ENCODE data around the gene COL23A1.

The COL23A1 gene

DNA sequence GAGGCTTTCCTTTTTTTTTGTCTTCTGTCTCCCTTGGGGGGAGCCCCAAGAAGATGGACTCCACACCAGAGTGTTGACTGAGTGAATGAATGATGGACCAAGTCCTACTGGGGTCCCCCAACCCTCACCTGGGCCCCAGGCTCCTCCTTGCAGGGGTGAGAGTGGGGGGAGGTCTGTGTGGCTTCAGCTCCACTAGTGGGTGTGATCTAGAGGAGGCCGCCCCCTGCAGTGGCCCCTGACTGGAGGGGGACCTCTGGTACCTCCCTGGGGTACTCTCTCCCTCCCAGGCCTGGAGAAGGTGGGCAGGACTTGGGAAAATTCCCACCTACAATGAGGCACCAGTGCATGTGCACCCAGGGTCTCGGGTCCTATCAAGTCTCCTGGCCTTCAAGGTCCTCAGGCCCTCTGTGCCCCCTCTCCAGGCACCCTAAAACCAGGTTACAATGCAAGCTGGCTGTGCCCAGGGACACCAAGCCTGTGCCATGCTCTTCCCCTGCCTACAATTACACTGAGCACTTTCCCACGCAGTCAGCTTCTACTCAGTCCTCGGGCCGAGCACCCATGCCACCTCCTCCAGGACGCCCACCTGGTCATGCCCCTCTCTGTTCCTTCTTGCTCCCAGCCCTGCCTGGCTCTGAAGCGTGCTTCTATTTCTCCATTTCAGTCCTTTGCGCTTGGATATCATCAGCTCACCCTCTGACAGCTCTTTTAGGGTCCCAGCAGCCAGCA lies 240.4 kb downstream of the COL23A1 start:
- DNase-seq = no peak

DNA sequence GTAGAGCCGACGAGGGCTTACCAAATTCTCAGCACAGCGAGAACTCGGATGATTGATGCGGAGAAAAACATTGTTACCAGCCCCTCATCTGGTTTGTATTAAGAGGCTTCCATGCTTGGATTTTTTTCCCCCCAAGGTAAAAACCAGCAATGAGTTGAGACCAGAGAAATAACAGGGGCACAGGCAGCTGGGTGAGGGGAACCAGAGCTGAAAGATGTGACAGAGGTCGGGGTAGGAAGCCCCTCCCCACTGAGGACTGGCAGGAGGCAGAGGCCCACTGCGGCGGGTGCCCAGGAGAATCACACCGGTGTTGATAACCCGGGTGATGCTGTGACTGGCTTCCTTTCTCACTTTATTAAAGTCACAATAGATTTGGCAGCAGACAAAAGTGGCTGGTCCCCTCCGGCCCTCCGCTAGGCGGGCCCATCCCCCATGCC lies 241.1 kb downstream of the COL23A1 start:
- DNase-seq = no peak

DNA sequence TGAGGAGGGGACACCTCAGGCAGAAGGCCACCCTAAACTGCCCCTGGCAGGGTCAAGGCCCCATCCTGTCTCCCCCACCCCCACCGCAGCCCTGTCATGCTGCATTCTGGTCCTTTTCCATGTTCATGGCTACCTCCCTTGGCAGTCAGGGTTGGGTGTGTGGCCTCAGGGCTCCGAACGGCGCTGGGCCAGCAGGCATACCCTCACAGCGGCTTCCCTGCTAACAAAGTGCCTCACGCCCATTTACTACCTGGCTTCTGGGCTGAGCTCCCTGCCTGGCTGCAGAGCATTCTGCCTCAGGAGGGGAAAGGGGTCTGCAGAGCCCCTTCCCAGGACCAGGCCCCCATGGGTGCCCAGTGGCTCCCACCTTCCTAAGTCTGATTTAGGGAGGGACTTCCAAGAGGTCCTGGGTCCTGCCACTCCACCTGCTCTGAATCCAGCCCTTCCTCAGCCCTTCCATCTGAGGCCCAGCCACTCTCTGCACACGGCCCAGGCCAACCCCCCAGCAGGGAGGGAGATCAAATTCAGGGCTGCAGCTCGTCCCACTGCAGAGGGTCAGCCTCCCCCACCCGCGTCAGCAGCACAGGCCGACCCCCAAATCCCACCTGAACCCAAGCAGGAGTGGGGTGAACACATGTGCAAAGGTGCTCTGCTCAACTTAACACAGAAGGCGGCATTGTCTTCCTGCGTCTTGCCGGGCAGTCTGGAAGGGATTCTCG lies 241.7 kb downstream of the COL23A1 start:
- DNase-seq = no peak

DNA sequence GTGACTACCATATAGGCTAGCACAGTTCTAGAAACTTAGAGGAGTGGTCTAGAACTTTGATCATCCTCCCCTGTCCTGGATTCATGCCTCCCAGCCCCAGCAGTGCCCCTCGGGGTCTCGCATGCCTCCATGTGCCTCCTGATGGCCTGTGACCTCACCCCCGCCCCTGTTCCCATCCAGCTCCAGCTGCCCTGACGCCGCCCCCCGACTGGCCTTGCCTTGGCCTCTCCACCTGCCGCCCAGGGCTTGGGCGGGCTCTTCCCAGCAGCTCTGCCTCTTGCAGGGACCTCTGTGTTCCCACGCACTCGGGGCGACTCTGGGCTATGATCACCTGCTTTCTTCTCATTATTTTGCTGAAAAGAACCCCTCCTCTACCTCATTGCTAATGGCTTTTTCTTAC lies 242.2 kb downstream of the COL23A1 start:
- DNase-seq = no peak

DNA sequence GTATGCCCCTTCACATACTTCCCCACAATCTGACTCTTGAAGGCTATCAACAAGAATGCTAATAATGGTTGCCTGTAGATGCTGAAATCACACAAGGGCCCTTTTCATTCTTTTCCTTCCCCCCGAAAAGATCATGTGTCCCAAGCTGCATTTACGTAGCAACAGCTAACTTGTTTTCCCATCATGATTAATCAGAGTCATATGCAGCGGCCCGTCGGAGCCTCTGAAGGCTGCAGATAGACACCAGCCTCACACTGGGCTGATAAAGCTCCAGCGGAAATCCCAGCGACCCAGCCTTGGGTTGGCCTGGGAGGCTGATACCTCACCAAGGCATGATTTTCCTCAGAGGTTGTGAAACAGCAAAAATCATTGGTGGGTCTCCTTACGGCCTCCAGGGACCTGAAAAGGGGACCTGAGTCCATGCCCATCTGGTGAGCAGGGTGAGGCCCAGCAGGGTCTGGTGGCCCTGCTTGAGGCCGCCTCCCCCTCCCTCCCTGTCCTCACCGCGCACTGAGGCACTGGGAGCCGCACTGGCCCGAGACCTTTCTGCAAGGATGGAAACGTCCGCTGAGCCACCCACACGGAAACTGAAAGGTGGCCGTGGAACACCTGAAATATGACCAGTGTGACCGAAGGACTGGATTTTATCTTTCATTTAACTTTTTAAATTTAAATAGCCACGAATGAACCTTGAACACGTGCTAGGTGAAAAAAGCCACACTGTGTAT lies 243.4 kb downstream of the COL23A1 start:
- no peak for DNase-seq

DNA sequence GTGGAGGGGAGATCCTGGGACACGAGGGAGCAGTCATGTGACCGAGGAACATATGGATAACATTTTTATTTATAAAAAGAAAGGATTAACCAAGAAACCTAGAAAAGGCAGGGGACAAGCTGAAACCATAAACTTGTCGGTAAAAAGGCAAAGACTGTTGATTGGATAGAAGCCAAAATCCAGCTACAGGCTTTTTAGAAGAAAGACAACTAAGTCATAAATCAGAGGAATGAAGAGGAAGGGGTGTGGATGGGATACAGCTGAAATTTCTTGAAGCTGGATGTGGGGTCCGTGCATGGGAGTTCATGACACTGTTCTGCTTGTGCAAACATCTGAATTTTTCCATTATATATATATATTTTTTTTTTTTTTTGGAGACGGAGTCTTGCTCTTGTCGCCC lies 246.9 kb downstream of the COL23A1 start:
- DNase-seq = no peak

DNA sequence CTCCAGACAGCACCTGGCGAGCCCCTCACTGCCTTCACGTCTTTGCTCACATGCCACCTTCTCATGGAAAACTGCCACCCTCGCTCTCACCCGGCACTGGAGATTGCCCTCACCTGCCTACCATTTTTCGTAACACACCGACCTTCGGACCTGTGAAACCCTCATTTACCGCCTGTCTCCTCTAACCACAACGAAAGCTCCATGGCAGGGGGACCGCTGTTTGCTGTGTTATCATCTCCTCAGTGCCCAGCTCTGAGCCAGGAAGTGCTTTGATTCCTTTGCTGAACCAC lies 248.4 kb downstream of the COL23A1 start:
- DNase-seq = no peak

DNA sequence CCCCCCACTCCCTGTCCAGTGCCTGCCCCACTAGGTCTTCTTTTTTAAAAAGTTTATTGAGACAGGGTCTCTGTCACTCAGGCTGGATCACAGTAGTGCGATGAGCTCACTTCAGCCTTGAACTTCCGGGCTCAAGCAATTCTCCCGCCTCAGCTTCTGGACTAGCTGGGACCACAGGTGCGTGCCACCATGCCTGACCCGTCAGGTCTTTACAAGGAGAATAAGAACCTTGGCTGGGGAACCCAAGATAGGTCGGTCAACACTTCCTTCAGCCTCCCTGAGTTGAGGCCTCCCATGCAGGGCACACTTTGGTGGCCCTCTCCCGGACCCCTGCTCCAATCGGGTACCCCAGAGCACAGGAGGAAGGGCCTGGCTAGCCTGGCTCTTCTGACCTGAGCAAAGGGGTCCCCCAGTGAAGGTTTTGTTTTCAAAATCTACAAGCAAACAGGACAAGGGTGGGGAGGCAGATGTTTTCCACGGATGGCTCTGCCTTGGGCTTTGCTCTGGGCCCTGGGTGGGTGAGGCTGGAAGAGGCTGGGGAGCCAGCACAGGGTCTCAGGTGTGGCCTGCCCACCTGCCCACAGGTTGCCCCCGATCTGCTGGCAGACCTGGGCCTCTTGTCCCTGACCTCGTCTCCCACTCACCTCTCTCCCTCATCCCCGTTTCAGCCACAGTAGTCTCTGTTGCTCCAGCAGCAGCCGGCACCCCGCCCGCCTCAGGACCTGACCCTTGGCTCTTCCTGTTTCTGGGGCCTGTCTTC lies 248.9 kb downstream of the COL23A1 start:
- no peak for DNase-seq

DNA sequence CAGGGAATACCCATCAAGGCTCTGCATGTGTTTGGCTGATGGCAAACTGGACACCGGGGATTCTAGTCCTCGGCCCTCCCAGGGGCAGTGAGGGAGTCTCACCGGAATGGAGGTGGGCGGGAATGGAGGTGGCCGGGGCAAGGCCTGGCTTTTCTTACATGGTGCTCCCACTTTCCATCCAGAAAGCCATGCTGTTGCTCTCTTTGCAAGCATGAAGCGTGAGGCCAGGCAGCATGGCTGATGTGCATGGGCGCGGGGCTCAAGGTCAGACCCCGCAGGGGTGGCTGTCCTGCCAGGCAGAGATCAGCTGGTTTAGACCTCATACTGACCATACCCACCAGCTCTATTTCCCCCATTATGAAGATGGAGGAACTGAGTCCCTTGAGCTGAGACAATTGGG lies 249.6 kb downstream of the COL23A1 start:
- DNase-seq = no peak

DNA sequence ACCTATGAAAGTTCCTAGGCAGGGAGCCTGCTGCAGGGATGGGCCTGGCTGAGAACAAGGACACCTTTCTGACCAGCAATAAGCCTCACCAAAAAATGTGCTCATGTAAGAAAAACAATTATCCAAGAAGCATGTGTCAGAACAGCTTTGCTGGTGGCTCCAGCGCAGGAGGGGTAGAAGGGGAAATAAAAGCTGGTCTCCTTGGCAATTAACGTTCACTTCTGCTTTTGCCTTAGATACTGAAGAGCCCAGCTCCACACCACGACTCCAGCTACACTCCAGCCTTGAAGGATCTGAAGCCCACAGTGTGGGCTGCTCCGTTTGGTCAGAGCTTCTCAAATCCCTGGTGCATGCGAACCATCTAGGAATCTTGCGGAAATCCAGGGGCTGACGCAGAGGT lies 250.0 kb downstream of the COL23A1 start:
- no peak for DNase-seq

DNA sequence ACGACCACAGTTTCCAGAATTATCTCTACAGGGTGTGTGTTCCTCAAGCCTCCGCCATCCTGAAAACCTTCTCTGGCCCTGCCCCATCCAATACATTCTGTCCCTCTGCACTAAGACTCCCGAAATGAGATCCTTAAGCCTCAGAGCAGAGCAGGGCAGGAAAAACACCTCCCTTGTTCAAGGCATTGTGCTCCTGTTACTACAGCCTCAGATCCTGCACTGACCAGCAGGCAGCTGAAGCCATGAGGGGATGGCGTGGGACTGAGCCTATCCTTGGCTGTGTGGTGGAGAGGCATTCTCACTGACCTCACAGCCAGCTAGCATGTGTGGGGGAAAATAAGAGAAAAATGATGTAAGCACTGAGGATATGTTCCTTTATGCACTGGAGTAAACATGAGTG lies 250.9 kb downstream of the COL23A1 start:
- no peak for DNase-seq

DNA sequence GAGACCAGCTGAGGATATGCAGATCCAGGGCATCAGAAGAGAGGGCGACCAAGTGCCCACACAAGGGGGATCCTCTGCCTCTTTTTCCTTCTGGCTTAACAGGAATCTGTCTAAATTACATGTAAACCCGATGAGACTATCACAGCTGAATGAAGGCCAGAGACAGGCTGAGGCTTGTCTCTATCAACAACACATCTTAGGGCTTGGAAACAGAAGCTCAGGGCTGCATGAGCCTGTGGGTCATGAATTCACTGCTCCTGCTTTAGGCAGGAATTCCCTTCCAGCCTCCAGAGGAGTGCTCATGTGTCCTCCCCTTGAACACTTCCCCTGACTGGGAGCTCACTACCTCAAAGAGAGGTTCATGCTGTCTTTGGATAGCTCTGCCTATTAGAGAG lies 251.4 kb downstream of the COL23A1 start:
- DNase-seq = no peak

DNA sequence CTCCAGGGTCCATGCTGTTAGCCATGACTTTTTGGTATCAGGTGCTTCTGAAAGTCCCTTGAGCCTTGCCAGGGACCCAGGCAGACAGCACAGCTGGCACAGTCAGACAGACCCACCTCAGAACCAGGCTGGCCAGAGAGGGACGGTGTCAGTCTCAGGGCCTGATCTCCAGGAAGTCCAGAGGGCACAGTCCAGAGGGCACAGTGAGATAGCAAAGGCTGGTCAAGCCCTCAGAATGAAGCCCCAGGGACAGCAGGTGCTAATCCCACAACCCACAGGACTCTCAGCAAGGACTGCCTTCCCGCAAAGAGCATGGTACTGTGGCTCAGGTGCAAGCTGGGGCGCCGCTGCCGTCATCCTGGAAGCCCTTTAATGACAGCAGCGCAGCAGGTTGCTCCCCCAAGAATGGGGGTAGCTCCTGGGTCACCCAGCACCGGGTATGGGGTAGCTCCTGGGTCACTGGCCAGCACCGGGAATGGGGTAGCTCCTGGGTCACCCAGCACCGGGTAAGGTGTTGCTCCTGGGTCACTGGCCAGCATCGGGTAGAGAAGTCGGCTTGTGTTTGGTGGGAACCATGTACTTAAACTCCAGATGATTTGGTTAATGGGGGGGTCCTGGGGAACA lies 252.0 kb downstream of the COL23A1 start:
- no peak for DNase-seq

DNA sequence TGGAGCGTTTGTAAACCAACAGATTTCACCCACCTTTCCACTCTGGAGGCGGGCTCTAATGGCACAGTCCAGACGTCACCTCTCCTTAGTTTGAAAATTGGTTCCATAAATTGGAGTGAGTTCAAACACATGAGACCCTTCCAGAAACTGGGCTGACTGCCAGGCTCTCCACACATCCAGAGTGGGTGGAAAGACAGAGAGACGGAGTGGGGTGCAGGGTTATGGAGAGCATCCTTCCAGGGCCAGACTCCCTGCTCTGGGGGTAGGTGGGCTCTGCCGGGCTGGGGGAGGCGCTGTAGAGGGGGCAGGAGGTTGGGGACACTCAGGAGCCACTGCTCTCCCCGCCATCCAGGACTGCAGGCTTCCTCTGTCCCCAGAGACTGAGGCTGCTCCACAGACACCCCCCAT lies 252.9 kb downstream of the COL23A1 start:
- DNase-seq = no peak

DNA sequence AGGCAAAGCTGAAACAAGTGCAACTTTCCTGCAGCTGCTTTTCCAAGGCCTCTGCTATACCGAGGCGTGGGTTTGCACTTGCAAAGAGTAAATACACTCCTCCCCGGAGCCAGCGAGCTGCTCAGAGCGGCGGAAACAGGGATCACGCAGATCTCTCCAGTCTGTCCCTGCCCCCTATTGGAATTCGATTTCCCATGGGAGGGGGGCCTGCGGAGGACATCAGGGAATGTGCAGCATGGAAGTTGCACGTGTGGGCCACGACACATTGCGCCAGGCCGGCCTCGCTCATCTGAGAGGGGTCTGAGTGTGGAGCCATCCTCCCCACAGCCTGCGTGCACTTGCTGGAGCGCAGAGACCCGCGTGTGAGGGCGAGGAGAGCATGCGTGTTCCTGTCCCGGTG lies 253.3 kb downstream of the COL23A1 start:
- DNase-seq = no peak

DNA sequence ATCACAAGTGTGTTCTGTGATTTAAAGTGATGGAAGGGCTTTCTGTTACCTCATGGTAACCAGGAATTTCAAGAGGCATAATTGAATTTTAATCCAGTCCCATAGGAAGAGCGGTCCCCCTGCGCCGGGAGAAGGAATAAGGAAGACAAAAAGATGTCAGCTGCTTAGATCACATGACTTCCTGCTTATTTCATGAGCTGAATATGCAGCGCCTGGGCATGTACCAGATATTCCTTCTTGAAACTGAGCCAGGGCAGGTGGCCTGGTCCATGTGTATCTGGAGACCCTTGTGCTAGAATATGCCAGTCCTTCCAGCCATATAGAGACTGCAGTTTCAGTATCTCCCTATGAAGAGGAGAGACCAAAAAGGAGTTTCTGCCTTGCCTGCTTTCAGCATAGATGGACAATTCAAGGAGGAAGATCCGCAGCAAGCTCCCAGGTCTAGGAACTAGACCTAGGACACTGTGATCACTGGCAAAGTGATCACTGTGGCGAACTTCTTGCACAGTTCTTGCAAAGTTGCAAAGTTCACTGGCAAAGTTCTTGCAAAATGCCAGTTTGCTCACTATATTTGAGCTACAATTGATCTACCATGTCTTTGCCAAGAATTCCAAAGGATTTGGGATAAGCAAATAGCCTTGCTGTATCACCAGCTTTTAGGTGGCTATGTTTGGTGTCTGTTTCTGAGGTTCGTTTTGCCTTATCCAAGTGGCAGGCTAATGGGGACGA lies 254.7 kb downstream of the COL23A1 start:
- DNase-seq = no peak

DNA sequence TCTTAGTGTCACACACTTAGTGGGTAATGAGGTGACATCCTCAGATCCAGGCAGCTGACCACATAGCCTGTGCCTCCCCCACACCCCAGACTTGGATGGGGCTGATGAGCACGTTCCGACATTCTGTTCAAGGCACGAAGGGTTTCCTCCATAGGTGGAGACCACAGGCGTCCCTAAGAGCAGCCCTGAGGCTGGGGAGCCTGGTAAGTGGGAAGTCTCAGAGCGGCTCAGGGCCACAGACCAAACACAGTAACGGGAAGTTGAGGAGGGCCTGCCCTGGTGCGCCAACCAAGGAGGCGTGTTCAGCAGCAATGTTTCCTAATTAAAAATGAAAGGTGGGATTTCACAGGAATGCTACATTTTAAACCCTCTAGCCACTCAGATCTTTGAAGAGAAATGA lies 255.3 kb downstream of the COL23A1 start:
- no peak for DNase-seq

DNA sequence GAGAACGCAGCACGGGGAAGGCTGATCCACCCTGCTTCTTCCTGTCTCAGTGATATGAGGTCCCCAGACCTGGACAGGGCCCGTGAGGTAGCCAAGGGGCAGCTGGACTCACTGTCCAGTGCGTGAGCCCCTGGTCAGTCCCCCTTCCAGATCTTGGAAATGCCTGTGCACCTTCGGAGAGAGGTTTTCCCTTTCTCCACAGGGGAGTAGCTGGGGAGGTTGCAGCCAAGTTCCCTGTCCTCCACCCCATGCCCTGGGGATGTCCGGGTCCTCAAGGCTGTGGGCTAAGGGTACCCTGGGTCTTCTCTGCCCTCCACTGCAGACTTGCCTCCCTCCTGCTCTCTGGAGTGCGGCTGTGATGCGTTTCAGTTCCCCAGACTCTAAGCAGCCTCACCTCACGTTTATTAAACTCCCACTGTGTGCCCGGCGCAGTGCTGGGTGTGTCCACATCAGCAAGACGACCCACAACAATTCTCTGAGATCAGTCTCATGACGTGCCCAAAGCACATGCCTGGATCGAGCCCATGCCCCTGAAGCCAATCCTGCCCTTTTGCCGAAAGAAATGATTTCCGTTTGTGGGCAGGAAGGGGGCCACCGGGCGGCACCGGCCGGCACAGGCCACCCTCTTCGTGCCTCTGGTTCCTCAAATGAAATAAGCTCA lies 256.2 kb downstream of the COL23A1 start:
- DNase-seq = no peak

DNA sequence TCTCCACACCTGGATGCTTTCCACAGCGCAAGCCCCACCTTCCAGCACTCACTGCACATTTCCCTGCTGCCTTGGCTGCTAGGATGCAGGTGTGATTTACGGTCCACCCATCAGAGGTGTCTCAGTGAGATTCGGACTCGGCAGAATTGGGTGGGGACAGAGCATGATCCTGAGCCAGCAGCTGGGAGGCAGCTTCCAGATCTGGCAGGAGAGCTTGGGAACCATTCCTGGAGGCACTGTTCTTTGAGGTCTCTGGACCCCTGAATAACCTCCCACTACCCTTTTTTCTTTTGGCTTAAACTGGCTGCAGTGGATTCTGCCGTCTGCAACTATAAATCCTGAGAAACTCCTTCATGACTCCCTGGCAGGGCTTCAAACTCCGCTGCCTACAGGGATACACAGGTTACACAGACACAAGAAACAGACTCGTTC lies 258.0 kb downstream of the COL23A1 start:
- DNase-seq = no peak

DNA sequence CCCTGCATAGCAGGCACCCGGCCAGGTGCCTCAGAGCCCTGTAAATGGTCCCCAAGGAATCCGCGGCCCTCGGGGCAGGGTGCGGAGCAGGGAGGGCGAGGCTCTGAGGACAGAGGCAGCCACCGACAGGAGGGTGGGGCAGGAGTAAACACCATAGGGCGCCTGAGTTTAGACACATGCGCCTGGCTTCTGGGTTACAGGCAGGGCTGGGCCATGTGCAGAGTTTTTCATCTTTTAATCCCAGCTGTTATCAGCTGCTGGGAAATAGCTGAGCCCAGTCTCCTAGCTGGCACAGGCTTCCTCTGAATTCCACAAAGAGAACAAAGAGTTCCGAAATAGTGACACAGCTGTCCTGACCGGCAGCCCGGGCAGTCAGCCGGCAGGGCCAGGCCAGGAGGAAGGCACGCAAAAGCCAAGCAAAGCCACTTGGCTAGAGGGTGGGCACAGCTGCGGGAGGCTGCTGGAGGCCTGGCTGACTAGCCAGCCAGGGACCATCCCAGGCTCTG lies 258.6 kb downstream of the COL23A1 start:
- DNase-seq = no peak

DNA sequence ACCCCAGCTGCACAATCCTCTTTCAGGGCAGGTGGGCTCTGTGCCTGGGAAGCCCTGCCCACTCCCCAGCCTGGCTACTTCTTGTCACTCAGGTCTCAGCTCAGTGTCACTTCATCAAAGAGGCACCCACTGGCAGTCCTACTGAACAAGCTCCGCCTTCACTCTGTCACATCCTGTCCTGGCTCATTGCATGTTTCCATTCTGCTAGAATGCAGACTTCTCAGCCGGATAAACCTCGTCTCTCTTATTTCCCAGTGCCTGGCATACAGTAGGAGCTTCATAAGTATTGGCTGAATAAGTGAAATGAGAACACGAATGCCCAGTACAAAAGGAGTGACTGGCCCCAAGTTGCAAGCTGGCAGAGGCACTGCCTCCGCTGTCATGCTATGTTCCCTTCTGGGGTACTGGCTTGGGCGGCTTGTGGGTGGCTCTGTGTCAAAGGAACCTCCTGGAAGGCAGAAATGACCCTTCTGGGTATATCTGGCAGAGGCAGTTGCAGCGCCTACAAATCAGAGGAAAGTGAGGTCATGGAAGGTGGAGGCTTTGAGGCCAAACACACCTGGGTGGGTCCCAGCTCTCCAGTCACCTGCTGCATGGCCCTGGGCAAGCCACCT lies 259.3 kb downstream of the COL23A1 start:
- no peak for DNase-seq

Measured in CD4-positive, alpha-beta T cell treated with Interleukin-21 for 1 hour (primary cell).